K562 (cell line): ENCODE measurements around the gene MTHFR. TPM values are rescaled to one million over a fixed set of nuclear protein-coding genes. Genes with fewer than 3 reads are reported as not detected.
A peak's percentile ranks its signal among the peaks of the same experiment; 100 is the strongest.

Source experiments
- BHLHE40 ChIP-seq: IDR thresholded peaks from 2 replicates; pipeline ENCODE4 v1.6.1; 2011; ENCODE audit warnings: low read length, improper control_type of control experiment
- FOSL1 ChIP-seq: fragments of 200-800 bp; sonication (Bioruptor generic); conservative IDR thresholded peaks from 2 replicates; pipeline ENCODE4 v1.6.1; 2016; ENCODE audit warnings: missing genetic modification characterization, missing compliant biosample characterization
- FOXJ3 ChIP-seq: sonication (generic); formaldehyde crosslinking; IDR thresholded peaks from 2 replicates; pipeline ENCODE4 v1.4.0; 2020; ENCODE audit warnings: mild to moderate bottlenecking, missing genetic modification reagents
- FOXK1 ChIP-seq: sonication (generic); formaldehyde crosslinking; IDR thresholded peaks from 2 replicates; pipeline ENCODE4 v1.8.0; 2022; ENCODE audit warnings: missing genetic modification reagents, mild to moderate bottlenecking, borderline replicate concordance
- FUS ChIP-seq: fragments of 200-400 bp; formaldehyde crosslinking; optimal IDR thresholded peaks from 2 replicates; pipeline ENCODE3; 2017; ENCODE audit warnings: low read depth, low read length
- GATAD2A ChIP-seq: fragments of 450-650 bp; IDR thresholded peaks from 2 replicates; pipeline ENCODE4 v1.6.1; 2017
- HMGN3 ChIP-seq: IDR thresholded peaks from 2 replicates; pipeline ENCODE4 v1.6.1; 2011; ENCODE audit warnings: borderline replicate concordance, low read depth, mild to moderate bottlenecking, mixed read lengths, low read length; ENCODE audit not compliant: insufficient read length; ENCODE audit errors: extremely low read depth
- MTA1 ChIP-seq: fragments of 450-650 bp; IDR thresholded peaks from 2 replicates; pipeline ENCODE4 v1.6.1; 2017; ENCODE audit warnings: borderline replicate concordance
- MTA3 ChIP-seq: fragments of 450-650 bp; formaldehyde crosslinking; IDR thresholded peaks from 2 replicates; pipeline ENCODE4 v1.6.1; 2017; ENCODE audit warnings: mild to moderate bottlenecking, borderline replicate concordance
- NR4A1 ChIP-seq, 2 experiments: fragments of 250-450 bp in 1 of 2; fragments of 450-650 bp in 1 of 2; sonication (Bioruptor Pico) in 1 of 2; IDR thresholded peaks; 2 replicates each; pipeline versions ENCODE4 v1.4.0 to v1.6.1; 2016 to 2020; ENCODE audit warnings: mild to moderate bottlenecking in 2 of 2, missing compliant biosample characterization in 1 of 2, missing genetic modification characterization in 1 of 2, moderate library complexity in 1 of 2
- PCBP2 ChIP-seq: fragments of 200-400 bp; formaldehyde crosslinking; IDR thresholded peaks from 2 replicates; pipeline ENCODE4 v1.6.1; 2018; ENCODE audit warnings: low read length, low read depth, mild to moderate bottlenecking, moderate library complexity; ENCODE audit not compliant: poor library complexity, severe bottlenecking
- SIX5 ChIP-seq, 2 experiments: IDR thresholded peaks; 2 replicates each; pipeline ENCODE4 v1.6.1; 2011; ENCODE audit warnings: low read length in 2 of 2, borderline replicate concordance in 1 of 2, low read depth in 1 of 2, mild to moderate bottlenecking in 1 of 2, moderate library complexity in 1 of 2; ENCODE audit not compliant: insufficient read depth in 1 of 2
- ZNF431 ChIP-seq: sonication (generic); formaldehyde crosslinking; IDR thresholded peaks from 2 replicates; pipeline ENCODE4 v1.8.0; 2022; ENCODE audit warnings: mild to moderate bottlenecking, missing genetic modification reagents
- polyA plus RNA-seq, 8 experiments: library from polyadenylated mRNA; depleted of rRNA in 4 of 8; stranded (reverse) in 5 of 8; unstranded in 3 of 8; fragments of >200 nt; fragmentation: Nextera tagmentation in 2 of 8; fragmentation: Illumina TruSeq in 1 of 8; extraction: Ambion mirVana in 2 of 8; extraction: Trizol in 1 of 8; gene quantifications; 2 replicates each; pipeline versions ENCODE4 v1.2.1 to v1.2.3, GENCODE V29; 2011 to 2014; ENCODE audit warnings: inconsistent platforms in 1 of 8, missing spikeins in 1 of 8
- total RNA-seq, 7 experiments: library from RNA; depleted of rRNA in 6 of 7; stranded (reverse); fragments of >200 nt in 6 of 7; fragmentation: Illumina TruSeq in 2 of 7; extraction: Trizol in 2 of 7; gene quantifications; 2 replicates each; pipeline versions ENCODE4 v1.2.1 to v1.2.3, GENCODE V29; 2011 to 2021; ENCODE audit warnings: low replicate concordance in 1 of 7
- TF ChIP-seq, protein P1 (sequence below): fragments of 450-650 bp; IDR thresholded peaks from 2 replicates; pipeline ENCODE4 v1.6.1; 2016; ENCODE audit warnings: mild to moderate bottlenecking, moderate library complexity

Gene MTHFR
- total and polyA plus RNA-seq, 9 of the 15 experiments (the other 6 are each of a cell fraction or from before 2014, with no cell fraction given): 5.0 to 104 (median 62.6) TPM

DNA sequence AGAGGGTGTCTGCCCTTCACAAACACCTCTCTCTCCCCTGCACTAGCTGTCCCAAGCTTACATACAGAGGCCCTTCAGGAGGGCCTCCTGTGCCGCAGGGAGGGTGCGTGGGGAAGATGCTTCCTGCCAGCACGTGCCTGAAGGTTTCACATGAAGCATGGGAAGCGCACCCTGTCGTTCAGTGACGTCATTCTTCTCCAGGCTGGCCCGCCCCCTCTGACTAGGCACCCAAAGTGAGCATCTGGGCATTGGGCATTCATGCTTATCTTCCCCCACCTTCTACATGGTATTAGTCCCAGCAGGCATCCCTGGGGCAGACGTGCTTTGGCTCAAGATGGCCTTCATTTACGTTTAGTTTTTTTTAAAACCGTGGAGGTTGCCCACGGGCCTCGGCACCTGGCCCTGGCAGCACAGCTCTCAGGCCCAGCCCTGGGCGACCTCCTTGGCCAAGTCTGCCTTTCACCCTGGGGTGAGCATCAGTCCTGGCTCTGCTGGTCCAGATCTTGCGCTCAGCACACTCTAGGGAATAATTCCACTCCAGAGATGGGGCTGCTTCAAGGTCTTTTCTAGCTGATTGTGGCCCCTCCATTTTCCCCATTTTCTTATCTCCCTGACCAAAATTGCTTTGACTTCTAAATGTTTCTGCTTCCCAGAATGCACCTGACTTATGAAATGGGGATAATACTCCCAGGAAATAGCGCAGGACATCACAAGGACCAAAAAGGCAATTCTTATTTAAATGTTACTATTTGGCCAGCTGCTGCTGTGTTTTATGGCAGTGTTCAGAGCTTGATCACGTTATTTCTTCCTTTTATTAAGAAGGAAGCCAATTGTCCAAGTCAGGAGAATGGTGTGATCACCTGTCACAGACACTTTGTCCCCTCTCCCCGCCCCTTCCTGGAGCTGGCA lies 35.7 kb upstream of the MTHFR start (continued):
- TF ChIP-seq FOSL1 (no peak), MTA1 (no peak), NR4A1 (CRISPR knock-in tag; IDR thresholded peaks at IDR 0.05) (peak; percentile 51; the same call in 1 of the 2 replicates), NR4A1 (tag; IDR thresholded peaks at IDR 0.05) (no peak), ZNF431 (CRISPR knock-in tag) (no peak), MTA3 (no peak), PCBP2 (no peak), FUS (no peak), HMGN3 (no peak), SIX5 (IDR thresholded peaks at IDR 0.05; ENCODE audit: borderline replicate concordance in 1 of 2, insufficient read depth in 1 of 2, low read depth in 1 of 2, low read length in 2 of 2) (no peak), BHLHE40 (peak; percentile 91), GATAD2A (no peak), FOXJ3 (CRISPR knock-in tag) (no peak), FOXK1 (CRISPR knock-in tag) (no peak)
- TF ChIP-seq, protein P1, sequence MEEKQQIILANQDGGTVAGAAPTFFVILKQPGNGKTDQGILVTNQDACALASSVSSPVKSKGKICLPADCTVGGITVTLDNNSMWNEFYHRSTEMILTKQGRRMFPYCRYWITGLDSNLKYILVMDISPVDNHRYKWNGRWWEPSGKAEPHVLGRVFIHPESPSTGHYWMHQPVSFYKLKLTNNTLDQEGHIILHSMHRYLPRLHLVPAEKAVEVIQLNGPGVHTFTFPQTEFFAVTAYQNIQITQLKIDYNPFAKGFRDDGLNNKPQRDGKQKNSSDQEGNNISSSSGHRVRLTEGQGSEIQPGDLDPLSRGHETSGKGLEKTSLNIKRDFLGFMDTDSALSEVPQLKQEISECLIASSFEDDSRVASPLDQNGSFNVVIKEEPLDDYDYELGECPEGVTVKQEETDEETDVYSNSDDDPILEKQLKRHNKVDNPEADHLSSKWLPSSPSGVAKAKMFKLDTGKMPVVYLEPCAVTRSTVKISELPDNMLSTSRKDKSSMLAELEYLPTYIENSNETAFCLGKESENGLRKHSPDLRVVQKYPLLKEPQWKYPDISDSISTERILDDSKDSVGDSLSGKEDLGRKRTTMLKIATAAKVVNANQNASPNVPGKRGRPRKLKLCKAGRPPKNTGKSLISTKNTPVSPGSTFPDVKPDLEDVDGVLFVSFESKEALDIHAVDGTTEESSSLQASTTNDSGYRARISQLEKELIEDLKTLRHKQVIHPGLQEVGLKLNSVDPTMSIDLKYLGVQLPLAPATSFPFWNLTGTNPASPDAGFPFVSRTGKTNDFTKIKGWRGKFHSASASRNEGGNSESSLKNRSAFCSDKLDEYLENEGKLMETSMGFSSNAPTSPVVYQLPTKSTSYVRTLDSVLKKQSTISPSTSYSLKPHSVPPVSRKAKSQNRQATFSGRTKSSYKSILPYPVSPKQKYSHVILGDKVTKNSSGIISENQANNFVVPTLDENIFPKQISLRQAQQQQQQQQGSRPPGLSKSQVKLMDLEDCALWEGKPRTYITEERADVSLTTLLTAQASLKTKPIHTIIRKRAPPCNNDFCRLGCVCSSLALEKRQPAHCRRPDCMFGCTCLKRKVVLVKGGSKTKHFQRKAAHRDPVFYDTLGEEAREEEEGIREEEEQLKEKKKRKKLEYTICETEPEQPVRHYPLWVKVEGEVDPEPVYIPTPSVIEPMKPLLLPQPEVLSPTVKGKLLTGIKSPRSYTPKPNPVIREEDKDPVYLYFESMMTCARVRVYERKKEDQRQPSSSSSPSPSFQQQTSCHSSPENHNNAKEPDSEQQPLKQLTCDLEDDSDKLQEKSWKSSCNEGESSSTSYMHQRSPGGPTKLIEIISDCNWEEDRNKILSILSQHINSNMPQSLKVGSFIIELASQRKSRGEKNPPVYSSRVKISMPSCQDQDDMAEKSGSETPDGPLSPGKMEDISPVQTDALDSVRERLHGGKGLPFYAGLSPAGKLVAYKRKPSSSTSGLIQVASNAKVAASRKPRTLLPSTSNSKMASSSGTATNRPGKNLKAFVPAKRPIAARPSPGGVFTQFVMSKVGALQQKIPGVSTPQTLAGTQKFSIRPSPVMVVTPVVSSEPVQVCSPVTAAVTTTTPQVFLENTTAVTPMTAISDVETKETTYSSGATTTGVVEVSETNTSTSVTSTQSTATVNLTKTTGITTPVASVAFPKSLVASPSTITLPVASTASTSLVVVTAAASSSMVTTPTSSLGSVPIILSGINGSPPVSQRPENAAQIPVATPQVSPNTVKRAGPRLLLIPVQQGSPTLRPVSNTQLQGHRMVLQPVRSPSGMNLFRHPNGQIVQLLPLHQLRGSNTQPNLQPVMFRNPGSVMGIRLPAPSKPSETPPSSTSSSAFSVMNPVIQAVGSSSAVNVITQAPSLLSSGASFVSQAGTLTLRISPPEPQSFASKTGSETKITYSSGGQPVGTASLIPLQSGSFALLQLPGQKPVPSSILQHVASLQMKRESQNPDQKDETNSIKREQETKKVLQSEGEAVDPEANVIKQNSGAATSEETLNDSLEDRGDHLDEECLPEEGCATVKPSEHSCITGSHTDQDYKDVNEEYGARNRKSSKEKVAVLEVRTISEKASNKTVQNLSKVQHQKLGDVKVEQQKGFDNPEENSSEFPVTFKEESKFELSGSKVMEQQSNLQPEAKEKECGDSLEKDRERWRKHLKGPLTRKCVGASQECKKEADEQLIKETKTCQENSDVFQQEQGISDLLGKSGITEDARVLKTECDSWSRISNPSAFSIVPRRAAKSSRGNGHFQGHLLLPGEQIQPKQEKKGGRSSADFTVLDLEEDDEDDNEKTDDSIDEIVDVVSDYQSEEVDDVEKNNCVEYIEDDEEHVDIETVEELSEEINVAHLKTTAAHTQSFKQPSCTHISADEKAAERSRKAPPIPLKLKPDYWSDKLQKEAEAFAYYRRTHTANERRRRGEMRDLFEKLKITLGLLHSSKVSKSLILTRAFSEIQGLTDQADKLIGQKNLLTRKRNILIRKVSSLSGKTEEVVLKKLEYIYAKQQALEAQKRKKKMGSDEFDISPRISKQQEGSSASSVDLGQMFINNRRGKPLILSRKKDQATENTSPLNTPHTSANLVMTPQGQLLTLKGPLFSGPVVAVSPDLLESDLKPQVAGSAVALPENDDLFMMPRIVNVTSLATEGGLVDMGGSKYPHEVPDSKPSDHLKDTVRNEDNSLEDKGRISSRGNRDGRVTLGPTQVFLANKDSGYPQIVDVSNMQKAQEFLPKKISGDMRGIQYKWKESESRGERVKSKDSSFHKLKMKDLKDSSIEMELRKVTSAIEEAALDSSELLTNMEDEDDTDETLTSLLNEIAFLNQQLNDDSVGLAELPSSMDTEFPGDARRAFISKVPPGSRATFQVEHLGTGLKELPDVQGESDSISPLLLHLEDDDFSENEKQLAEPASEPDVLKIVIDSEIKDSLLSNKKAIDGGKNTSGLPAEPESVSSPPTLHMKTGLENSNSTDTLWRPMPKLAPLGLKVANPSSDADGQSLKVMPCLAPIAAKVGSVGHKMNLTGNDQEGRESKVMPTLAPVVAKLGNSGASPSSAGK: peak; percentile 43; the same call in 1 of the 2 replicates
